ENCODE data around the gene CEP68. TPM values are rescaled to one million over a fixed set of nuclear protein-coding genes. Genes with fewer than 3 reads are reported as not detected.

Gene CEP68
- total RNA-seq, 1 experiment from 2014 or later: 11.2 TPM

DNA sequence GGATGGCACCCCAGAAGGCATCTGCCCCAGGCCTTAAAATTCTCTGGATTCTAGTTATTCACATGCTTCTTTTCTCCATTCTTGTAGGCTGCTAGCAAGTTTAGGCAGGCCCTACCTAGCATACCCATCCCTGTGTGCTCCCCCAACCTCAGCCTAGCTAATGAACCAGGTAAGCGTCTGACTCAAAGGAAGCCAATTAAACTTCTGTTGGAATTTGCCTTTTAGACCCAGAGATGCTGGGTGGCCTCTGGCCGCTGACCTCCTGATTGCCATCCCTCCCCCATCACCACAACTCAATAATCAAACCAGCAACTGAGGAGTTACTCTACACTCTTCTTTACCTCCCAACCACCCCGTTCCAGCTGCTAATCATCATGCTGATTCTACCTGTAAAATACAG, 19.0 kb upstream of the CEP68 start:
- DNase-seq (ENCODE audit: low read depth, low spot score): no peak
- Histone ChIP-seq H3K27ac (ENCODE audit: low read depth, low read length) (no peak overlapping the region), H3K9me2 (ENCODE audit: insufficient read depth) (no peaks in the 10 kb centered on the region), H3K27me3 (ENCODE audit: insufficient read depth, low read length) (no peaks in the 10 kb centered on the region), H3K4me2 (ENCODE audit: low read length) (no peak overlapping the region), H3K36me3 (ENCODE audit: control insufficient read depth in 1 of 2, insufficient read depth in 2 of 2, low read length in 2 of 2) (no peaks in the 10 kb centered on the region), H3K9ac (ENCODE audit: low read length) (no peak overlapping the region), H3K4me3 (replicated peaks in 1 of 2; ENCODE audit: low read depth in 1 of 2, low read length in 2 of 2) (no peak overlapping the region), H3K79me2 (ENCODE audit: insufficient read depth, low read length) (no peaks in the 10 kb centered on the region), H2AFZ (ENCODE audit: low read depth, low read length, poor library complexity, severe bottlenecking) (no peak overlapping the region), H3K9me3 (ENCODE audit: control insufficient read depth in 1 of 2, insufficient read depth in 1 of 2, low read depth in 1 of 2, low read length in 2 of 2) (no peaks in the 10 kb centered on the region), H3K4me1 (ENCODE audit: control insufficient read depth in 1 of 2, insufficient read depth in 2 of 2, low read length in 2 of 2) (peaks cover 3 to 5% of the 10 kb centered on the region in 2 experiments; a peak in 1 of 4 replicates), H4K20me1 (ENCODE audit: insufficient read depth) (no peaks in the 10 kb centered on the region)
- intact Hi-C loops (cut with micrococcal nuclease): no loop called here
- no peak for TF ChIP-seq ELF1 (IDR thresholded peaks at IDR 0.05; ENCODE audit: borderline replicate concordance, low read depth)
- TF ChIP-seq EGR1 (IDR thresholded peaks at IDR 0.05; ENCODE audit: low read depth): no peak
- TF ChIP-seq, protein P1, sequence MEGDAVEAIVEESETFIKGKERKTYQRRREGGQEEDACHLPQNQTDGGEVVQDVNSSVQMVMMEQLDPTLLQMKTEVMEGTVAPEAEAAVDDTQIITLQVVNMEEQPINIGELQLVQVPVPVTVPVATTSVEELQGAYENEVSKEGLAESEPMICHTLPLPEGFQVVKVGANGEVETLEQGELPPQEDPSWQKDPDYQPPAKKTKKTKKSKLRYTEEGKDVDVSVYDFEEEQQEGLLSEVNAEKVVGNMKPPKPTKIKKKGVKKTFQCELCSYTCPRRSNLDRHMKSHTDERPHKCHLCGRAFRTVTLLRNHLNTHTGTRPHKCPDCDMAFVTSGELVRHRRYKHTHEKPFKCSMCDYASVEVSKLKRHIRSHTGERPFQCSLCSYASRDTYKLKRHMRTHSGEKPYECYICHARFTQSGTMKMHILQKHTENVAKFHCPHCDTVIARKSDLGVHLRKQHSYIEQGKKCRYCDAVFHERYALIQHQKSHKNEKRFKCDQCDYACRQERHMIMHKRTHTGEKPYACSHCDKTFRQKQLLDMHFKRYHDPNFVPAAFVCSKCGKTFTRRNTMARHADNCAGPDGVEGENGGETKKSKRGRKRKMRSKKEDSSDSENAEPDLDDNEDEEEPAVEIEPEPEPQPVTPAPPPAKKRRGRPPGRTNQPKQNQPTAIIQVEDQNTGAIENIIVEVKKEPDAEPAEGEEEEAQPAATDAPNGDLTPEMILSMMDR (IDR thresholded peaks at IDR 0.05 in 2 of 3, conservative IDR thresholded peaks at IDR 0.05 in 1 of 3; ENCODE audit: borderline replicate concordance in 1 of 3, insufficient read depth in 1 of 3, low read depth in 2 of 3, low read length in 2 of 3): no peak
- TF ChIP-seq YY1 (IDR thresholded peaks at IDR 0.05; ENCODE audit: extremely low read depth, insufficient replicate concordance, low read depth, low read length): no peak
- no peak for TF ChIP-seq EZH2phosphoT487 (IDR thresholded peaks at IDR 0.05; ENCODE audit: borderline replicate concordance)
- no peak for ATAC-seq
- POLR2A ChIA-PET: no interaction called here
- no TSS peak for BruUV-seq (replicated peaks)
- CTCF ChIA-PET: interaction anchor here (1.0 kb wide), 1 partner anchor 119 kb away, joined by 3 read pairs; no protein-coding TSS in a partner anchor
- RAD21 ChIA-PET (ENCODE audit: low non-redundant PET in 1 of 2, low total read pairs in 2 of 2, uncharacterized antibody in 2 of 2, unreplicated experiment in 2 of 2): no interaction called here

DNA sequence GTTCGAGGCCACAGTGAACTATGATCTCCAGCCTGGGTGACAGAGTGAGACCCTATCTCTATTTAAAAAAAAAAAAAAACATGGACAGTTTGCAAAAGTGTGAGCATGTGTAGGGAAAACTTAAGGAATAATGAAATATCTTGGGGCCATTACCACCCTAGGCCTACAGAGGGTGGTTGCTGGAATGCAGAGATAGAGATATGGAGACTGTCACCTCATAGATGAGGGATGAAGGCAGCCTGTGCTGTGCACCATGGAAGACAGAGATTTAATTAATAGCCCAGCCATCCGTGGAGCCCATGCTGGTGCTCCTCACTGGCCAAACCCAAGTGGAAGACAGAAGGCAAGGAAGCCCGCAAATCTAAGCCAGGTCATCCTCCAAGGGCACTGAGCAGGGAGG, 16.6 kb upstream of the CEP68 start:
- Histone ChIP-seq H3K9me3 (ENCODE audit: control insufficient read depth in 1 of 2, insufficient read depth in 1 of 2, low read depth in 1 of 2, low read length in 2 of 2) (peaks cover 0 to 12% of the 10 kb centered on the region in 2 experiments; a peak in 1 of 4 replicates), H3K79me2 (ENCODE audit: insufficient read depth, low read length) (no peaks in the 10 kb centered on the region), H3K27ac (ENCODE audit: low read depth, low read length) (no peak overlapping the region), H4K20me1 (ENCODE audit: insufficient read depth) (no peaks in the 10 kb centered on the region), H3K4me3 (replicated peaks in 1 of 2; ENCODE audit: low read depth in 1 of 2, low read length in 2 of 2) (no peak overlapping the region), H3K4me1 (ENCODE audit: control insufficient read depth in 1 of 2, insufficient read depth in 2 of 2, low read length in 2 of 2) (peaks cover 3 to 5% of the 10 kb centered on the region in 2 experiments; a peak in 1 of 4 replicates), H3K9me2 (ENCODE audit: insufficient read depth) (no peaks in the 10 kb centered on the region), H3K9ac (ENCODE audit: low read length) (no peak overlapping the region), H2AFZ (ENCODE audit: low read depth, low read length, poor library complexity, severe bottlenecking) (no peak overlapping the region), H3K4me2 (ENCODE audit: low read length) (no peak overlapping the region), H3K36me3 (ENCODE audit: control insufficient read depth in 1 of 2, insufficient read depth in 2 of 2, low read length in 2 of 2) (no peaks in the 10 kb centered on the region), H3K27me3 (ENCODE audit: insufficient read depth, low read length) (no peaks in the 10 kb centered on the region)
- DNase-seq (ENCODE audit: low read depth, low spot score) (no peak), ATAC-seq (no peak)
- TF ChIP-seq, protein P1 (IDR thresholded peaks at IDR 0.05 in 2 of 3, conservative IDR thresholded peaks at IDR 0.05 in 1 of 3; ENCODE audit: borderline replicate concordance in 1 of 3, insufficient read depth in 1 of 3, low read depth in 2 of 3, low read length in 2 of 3): no peak
- RAD21 ChIA-PET (ENCODE audit: low non-redundant PET in 1 of 2, low total read pairs in 2 of 2, uncharacterized antibody in 2 of 2, unreplicated experiment in 2 of 2): interaction anchor here in 1 of 2 experiments (1.0 kb wide), 1 partner anchor 122 kb away, joined by 8 read pairs; no protein-coding TSS in a partner anchor
- intact Hi-C loops (cut with micrococcal nuclease): loop anchor here (1.0 kb wide), 1 partner anchor 122 kb away; no protein-coding TSS in a partner anchor
- BruUV-seq (replicated peaks): no TSS peak
- CTCF ChIA-PET: interaction anchor here (0.7 to 1.0 kb wide), 2 partner anchors 10 to 122 kb away, joined by 3 to 11 read pairs; no protein-coding TSS in a partner anchor
- POLR2A ChIA-PET: no interaction called here
